ENCODE results near the gene NACC2.
"Not testable (repeated sequence)": the region's sequence is repeated elsewhere in the genome, so short reads cannot be mapped to it uniquely, and the experiment has no call there.

The NACC2 gene

GRCh38 chr9:136029556-136029955 lies 65.5 kb downstream of the NACC2 start:
- H3K27me3 Mint-ChIP-seq: no peaks in the 10 kb centered on the region
- peaks cover 9% of the 10 kb centered on the region for H3K36me3 Mint-ChIP-seq (ENCODE audit: low read depth)
- no peak overlapping the region for H3K4me3 Mint-ChIP-seq
- H3K9me3 Mint-ChIP-seq: no peaks in the 10 kb centered on the region
- no peak overlapping the region for H3K27ac Mint-ChIP-seq
- H3K4me1 Mint-ChIP-seq (ENCODE audit: low read depth): no peaks in the 10 kb centered on the region

- no peaks in the 10 kb centered on the region for H3K4me1 Mint-ChIP-seq (ENCODE audit: low read depth)
- H3K27ac Mint-ChIP-seq: no peak overlapping the region
- no peaks in the 10 kb centered on the region for H3K9me3 Mint-ChIP-seq
- H3K4me3 Mint-ChIP-seq: no peak overlapping the region
- H3K27me3 Mint-ChIP-seq: no peaks in the 10 kb centered on the region
- peaks cover 5% of the 10 kb centered on the region for H3K36me3 Mint-ChIP-seq (ENCODE audit: low read depth)
These were observed 66.2 kb downstream of the NACC2 start for GRCh38 chr9:136028760-136029470.

DNA sequence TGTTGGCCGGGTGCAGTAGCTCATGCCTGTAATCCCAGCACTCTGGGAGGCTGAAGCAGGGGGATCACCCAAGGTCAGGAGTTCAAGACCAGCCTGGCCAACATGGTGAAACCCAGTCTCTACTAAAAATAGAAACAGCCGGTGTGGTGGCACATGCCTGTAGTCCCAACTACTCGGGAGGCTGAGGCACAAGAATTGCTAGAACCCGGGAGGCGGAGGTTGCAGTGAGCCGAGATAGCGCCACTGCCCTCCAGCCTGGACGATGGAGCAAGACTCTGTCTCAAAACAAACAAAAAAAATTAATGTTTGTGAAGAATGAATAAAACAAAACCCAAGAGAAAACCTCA lies 68.2 kb downstream of the NACC2 start:
- H3K4me3 Mint-ChIP-seq; H3K27me3 Mint-ChIP-seq; H3K27ac Mint-ChIP-seq; H3K36me3 Mint-ChIP-seq (ENCODE audit: low read depth); H3K9me3 Mint-ChIP-seq; H3K4me1 Mint-ChIP-seq (ENCODE audit: low read depth): not testable (repeated sequence)

DNA sequence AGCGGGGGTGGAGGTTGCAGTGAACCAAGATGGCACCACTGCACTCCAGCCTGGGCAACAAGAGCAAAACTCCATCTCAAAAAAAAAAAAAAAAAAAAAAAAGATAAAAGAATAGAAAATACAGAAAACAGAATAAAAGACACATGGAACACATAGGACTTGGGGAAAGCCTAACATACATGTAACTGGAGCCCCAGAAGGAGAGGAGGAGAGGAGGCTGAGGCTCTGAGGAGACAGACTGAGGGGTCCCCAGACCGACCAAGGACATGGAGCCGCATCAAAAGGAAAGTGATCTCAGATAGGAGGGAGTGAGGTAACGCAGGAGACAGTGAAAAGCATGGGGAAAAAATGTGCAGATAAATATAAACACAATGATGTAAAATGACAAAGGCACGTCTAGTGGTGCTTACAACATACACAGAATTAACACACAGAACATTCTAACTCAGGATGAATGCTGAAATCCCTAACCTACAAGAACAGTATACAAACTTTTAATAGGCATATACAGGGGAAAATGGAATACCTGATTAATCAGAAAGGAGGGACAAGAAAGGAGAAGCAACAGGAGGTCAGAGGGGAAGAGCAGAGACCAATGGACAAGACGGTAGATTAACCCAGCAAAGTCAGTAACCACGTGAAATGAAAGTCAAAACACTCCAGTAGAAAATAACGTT lies 68.7 kb downstream of the NACC2 start:
- Mint-ChIP-seq H3K4me3 (no peak overlapping the region), H3K27me3 (no peaks in the 10 kb centered on the region)

GRCh38 chr9:136025481-136025880 lies 69.6 kb downstream of the NACC2 start:
- Mint-ChIP-seq H3K27me3 (no peaks in the 10 kb centered on the region), H3K27ac (no peak overlapping the region), H3K9me3 (no peaks in the 10 kb centered on the region), H3K36me3 (ENCODE audit: low read depth) (no peaks in the 10 kb centered on the region), H3K4me3 (no peak overlapping the region), H3K4me1 (ENCODE audit: low read depth) (no peaks in the 10 kb centered on the region)

More for the DNA sequence above, 68.7 kb downstream of the NACC2 start:
- Mint-ChIP-seq H3K27ac (no peak overlapping the region), H3K4me1 (ENCODE audit: low read depth) (no peaks in the 10 kb centered on the region), H3K36me3 (ENCODE audit: low read depth) (peaks cover 4% of the 10 kb centered on the region), H3K9me3 (no peaks in the 10 kb centered on the region)

DNA sequence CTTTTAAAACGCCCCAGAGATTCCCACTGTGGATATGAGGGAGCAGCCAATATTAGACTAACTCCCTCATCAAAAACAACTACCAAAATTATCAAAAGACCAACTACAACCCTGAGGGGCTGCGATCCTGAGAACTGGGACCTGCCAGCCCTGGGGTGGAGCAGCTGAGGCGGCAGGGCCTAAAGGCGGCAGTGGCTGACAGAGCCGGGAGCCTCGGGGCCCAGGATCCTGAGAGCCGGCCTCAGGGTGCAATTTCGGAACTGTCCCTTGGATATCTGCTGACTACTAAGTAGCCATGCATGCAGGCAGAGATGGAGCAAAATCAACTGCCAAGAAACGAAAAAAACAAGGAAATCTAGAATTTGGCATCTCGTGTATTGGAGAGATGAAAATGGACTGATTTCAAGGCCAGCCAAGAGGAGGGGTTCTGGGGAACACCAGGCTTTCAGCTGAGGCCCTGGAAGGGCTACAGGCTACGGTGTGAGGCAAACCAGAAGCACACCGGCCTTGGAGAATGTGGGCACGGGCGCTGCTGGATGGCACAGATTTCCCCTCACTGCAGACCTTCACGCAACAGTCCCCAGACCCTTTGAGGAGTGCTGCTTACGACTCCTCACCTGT lies 70.3 kb downstream of the NACC2 start:
- H3K27me3 Mint-ChIP-seq: no peaks in the 10 kb centered on the region
- no peaks in the 10 kb centered on the region for H3K9me3 Mint-ChIP-seq
- no peak overlapping the region for H3K27ac Mint-ChIP-seq
- no peaks in the 10 kb centered on the region for H3K36me3 Mint-ChIP-seq (ENCODE audit: low read depth)
- H3K4me1 Mint-ChIP-seq (ENCODE audit: low read depth): no peaks in the 10 kb centered on the region
- no peak overlapping the region for H3K4me3 Mint-ChIP-seq

DNA sequence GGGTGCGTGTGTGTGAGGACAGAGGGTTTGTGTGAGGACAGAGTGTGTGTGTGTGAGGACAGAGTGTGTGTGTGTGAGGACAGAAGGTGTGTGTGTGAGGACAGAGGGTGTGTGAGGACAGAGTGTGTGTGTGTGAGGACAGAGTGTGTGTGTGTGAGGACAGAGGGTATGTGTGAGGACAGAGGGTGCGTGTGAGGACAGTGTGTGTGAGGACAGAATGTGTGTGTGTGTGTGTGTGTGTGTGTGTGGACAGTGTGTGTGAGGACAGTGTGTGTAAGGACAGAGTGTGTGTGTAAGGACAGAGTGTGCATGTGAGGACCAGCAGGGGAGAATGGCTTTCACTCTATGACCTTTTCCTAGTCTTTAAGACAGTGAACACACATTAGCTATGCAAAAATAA lies 70.8 kb downstream of the NACC2 start:
- no peaks in the 10 kb centered on the region for H3K27me3 Mint-ChIP-seq
- no peaks in the 10 kb centered on the region for H3K36me3 Mint-ChIP-seq (ENCODE audit: low read depth)
- H3K4me3 Mint-ChIP-seq: no peak overlapping the region
- H3K9me3 Mint-ChIP-seq: no peaks in the 10 kb centered on the region
- no peak overlapping the region for H3K27ac Mint-ChIP-seq
- no peaks in the 10 kb centered on the region for H3K4me1 Mint-ChIP-seq (ENCODE audit: low read depth)

DNA sequence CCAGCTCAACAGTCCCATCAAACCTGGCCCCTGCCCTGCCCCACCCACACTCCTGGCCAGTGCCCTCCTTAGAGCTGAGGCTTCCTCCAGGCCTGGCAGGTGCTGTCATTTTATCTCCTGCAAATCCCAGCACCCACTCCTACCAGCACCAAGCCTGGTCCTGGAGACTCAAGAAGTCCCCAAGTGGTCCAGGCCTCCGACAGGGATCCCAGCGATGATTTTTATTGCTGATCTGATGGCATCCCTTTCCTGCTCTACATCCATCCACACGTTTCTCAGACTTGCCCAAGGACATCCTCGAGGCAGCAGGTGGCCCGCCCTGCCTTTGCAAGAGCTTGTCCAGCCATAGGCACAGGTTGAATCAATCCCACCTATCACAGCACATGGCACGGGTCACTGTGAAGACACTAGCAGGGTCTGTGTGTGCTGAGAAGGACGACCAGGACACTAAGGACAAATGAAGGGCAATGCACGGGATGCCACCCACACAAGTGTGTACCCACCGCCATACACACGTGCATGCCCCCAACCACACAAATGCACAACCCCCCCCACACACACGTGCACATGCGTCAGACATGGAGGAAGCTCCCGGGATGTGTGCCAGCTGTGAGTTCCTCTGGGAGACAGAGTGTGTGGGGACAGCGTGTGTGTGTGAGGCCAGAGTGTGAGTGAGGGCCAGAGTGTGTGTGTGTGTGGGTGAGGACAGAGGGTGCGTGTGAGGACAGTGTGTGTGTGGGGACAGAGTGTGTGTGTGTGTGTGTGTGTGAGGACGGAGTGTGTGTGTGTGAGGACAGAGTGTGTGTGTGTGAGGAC lies 71.5 kb downstream of the NACC2 start:
- H3K27ac Mint-ChIP-seq: no peak overlapping the region
- H3K4me1 Mint-ChIP-seq (ENCODE audit: low read depth): no peaks in the 10 kb centered on the region
- no peaks in the 10 kb centered on the region for H3K9me3 Mint-ChIP-seq
- no peaks in the 10 kb centered on the region for H3K27me3 Mint-ChIP-seq
- H3K36me3 Mint-ChIP-seq (ENCODE audit: low read depth): no peaks in the 10 kb centered on the region
- no peak overlapping the region for H3K4me3 Mint-ChIP-seq

DNA sequence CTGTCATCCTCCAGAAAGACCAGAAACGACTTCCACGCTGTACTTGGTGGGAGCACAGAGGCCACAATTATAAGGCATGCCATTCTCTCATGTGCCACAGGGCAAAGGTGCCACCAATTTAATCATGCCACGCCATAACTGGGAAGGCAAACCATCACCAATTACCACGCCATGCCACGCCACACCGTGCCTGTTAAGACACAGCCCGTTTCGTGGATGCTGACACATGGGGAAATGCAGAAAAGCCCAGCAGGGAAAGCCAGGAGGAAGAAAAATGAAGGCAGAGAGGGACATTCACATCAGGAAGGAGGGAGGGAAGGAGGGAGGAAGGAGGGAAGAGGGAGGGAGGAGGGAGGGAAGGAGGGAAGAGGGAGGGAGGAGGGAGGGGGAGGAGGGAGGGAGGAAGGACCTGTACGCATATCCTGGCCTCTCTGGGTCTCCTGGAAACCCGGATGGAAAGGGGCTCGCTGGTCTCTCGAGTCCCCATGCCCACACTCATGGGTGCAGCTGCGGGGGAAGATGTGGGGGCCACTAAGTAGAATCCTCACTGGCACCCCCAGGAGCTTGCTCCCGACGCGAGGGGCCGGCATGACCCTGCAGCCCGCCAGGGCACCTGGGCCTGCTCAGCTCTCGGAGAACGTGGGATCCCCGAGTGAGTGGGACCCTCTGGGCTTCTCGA lies 72.2 kb downstream of the NACC2 start:
- Mint-ChIP-seq H3K9me3 (no peaks in the 10 kb centered on the region), H3K27ac (peak overlapping the region; percentile 41), H3K4me1 (ENCODE audit: low read depth) (no peaks in the 10 kb centered on the region), H3K27me3 (no peaks in the 10 kb centered on the region), H3K4me3 (no peak overlapping the region), H3K36me3 (ENCODE audit: low read depth) (no peaks in the 10 kb centered on the region)

GRCh38 chr9:136021872-136022681 lies 73.0 kb downstream of the NACC2 start:
- H3K9me3 Mint-ChIP-seq: no peaks in the 10 kb centered on the region
- H3K27ac Mint-ChIP-seq: no peak overlapping the region
- H3K4me3 Mint-ChIP-seq: no peak overlapping the region
- H3K4me1 Mint-ChIP-seq (ENCODE audit: low read depth): no peaks in the 10 kb centered on the region
- H3K36me3 Mint-ChIP-seq (ENCODE audit: low read depth): no peaks in the 10 kb centered on the region
- no peaks in the 10 kb centered on the region for H3K27me3 Mint-ChIP-seq

DNA sequence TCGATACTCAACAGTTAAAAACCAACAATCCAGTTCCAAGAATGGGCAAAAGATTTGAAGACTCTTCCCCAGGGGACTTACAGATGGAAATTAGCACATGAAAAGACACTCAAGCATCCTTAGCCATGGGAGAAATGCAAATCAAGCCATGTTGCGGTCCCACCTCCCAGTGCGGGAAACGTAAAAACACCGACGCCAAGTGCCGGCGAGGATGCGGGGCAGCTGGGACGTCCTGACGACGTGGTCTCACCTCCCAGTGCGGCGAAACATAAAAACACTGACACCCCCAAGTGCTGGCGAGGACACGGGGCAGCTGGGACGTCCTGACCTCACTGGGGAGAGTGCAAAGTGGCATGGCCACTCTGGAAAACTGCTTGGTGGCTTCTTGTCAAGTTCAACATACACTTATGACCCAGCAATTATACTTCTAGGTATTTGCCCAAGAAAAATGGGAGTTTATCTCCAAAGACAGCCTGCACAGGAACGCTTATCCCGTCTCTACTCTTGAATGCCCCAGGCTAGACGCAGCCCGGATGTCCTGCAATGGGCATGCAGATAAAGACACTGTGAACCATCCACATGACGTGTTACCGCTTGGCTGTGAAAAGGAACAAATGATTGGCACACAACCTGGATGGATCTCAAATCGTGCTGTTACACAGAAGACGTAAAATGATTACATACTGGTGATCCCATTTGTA lies 73.8 kb downstream of the NACC2 start:
- Mint-ChIP-seq H3K27ac (no peak overlapping the region), H3K4me1 (ENCODE audit: low read depth) (no peaks in the 10 kb centered on the region), H3K9me3 (no peaks in the 10 kb centered on the region), H3K4me3 (no peak overlapping the region), H3K27me3 (no peaks in the 10 kb centered on the region), H3K36me3 (ENCODE audit: low read depth) (no peaks in the 10 kb centered on the region)

DNA sequence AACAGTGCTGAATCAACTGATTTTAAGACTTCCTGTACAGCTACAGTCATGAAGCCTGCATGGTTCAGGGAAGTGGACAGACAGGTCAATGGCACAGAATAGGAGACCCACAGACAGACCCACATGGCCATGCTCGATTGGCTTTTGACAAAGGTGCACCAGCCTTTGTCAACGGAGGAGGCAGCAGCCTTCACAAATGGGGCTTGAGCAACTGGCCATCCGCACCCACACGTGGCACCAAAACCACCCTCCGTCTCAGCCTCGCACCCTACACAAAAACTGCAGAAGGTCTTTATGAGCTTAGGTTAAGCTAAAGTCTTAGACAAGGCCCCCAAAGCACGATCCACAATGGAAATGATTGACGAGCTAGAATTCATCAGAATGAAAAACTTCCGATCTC lies 74.4 kb downstream of the NACC2 start:
- Mint-ChIP-seq H3K36me3 (ENCODE audit: low read depth) (no peaks in the 10 kb centered on the region), H3K4me3 (no peak overlapping the region), H3K9me3 (no peaks in the 10 kb centered on the region), H3K27me3 (no peaks in the 10 kb centered on the region), H3K27ac (no peak overlapping the region), H3K4me1 (ENCODE audit: low read depth) (no peaks in the 10 kb centered on the region)

DNA sequence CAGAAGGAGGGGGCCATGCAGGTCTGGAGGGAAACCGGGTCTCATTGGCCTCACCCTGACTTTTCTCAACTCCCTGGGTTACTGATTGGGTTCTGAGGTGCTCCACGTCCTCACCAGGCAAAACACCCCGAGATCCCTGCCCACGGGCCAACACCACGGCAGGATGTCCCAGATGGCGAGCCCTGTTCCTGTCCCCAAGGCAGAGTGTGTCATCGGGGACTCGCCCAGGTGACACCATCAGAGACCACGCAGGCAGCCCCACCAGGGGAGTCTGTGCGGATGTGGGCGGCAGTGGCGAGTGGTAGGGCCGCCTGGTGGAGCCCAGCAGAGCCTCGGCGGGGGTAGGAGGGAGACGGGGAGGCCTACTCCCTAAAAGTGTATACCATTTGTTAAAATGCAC lies 74.9 kb downstream of the NACC2 start:
- no peaks in the 10 kb centered on the region for H3K9me3 Mint-ChIP-seq
- no peak overlapping the region for H3K27ac Mint-ChIP-seq
- no peaks in the 10 kb centered on the region for H3K4me1 Mint-ChIP-seq (ENCODE audit: low read depth)
- no peak overlapping the region for H3K4me3 Mint-ChIP-seq
- H3K36me3 Mint-ChIP-seq (ENCODE audit: low read depth): no peaks in the 10 kb centered on the region
- no peaks in the 10 kb centered on the region for H3K27me3 Mint-ChIP-seq

GRCh38 chr9:136019681-136020060 lies 75.4 kb downstream of the NACC2 start:
- H3K4me3 Mint-ChIP-seq: no peak overlapping the region
- H3K4me1 Mint-ChIP-seq (ENCODE audit: low read depth): no peaks in the 10 kb centered on the region
- H3K27ac Mint-ChIP-seq: no peak overlapping the region
- no peaks in the 10 kb centered on the region for H3K36me3 Mint-ChIP-seq (ENCODE audit: low read depth)
- no peaks in the 10 kb centered on the region for H3K9me3 Mint-ChIP-seq
- no peaks in the 10 kb centered on the region for H3K27me3 Mint-ChIP-seq

All from stimulated activated naive CD8-positive, alpha-beta T cell treated with anti-CD3 and anti-CD28 coated beads, Interleukin-15, Interleukin-2, amounts not matched to agents 100 ng/mL and 50 ng/mL, for 24 hours (primary cell).